Esophagus squamous epithelium (tissue), 4 donors: ENCODE results near the gene TRPV2.

Experiments used
- POLR2A ChIP-seq, 4 donors: fragments of 450-650 bp; IDR thresholded peaks; one replicate each; pipeline ENCODE4 v1.6.1; 2017; ENCODE audit warnings: antibody characterized with exemption in 4 of 4, mild to moderate bottlenecking in 4 of 4, moderate library complexity in 3 of 4
- TF ChIP-seq, protein P1 (sequence below), 6 experiments: fragments of 450-650 bp in 4 of 6; fragments of 200-600 bp in 2 of 6; sonication (generic) in 2 of 6; IDR thresholded peaks; one replicate each; pipeline ENCODE4 v1.5.1; 2016 to 2019; ENCODE audit warnings: antibody characterized with exemption in 6 of 6, mild to moderate bottlenecking in 4 of 6, moderate library complexity in 4 of 6

DNA sequence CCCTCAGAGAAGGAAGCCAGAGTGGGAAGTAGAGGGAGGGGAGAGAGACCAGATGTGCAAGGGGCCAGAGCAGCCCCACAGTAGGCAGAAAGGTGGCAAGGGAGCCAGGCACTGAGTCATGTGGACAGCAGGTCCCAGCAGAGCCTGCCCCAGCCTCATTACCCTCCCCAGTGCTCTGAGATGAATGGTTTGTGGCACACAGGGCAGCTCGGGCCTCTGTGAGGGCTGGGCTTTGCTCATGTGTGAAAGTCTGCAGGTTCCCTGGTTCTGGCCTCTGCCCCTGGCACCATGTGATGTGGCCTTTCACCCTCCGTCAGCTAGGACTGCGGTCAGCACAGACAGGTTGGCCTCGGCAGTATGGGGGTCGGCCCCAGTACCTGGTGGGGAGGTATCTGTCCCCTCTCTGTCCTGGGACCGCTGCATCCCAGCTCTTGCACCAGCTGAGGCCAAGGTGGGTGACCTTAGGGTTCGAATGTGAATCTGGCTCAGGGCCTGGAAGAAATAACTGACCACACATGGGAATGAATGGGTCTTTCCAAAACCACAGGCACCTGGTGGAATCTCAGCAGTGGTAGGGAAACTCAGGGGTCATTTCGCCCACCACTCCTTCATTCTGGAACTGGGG lies 67.8 kb downstream of the TRPV2 start:
- TF ChIP-seq, protein P1, sequence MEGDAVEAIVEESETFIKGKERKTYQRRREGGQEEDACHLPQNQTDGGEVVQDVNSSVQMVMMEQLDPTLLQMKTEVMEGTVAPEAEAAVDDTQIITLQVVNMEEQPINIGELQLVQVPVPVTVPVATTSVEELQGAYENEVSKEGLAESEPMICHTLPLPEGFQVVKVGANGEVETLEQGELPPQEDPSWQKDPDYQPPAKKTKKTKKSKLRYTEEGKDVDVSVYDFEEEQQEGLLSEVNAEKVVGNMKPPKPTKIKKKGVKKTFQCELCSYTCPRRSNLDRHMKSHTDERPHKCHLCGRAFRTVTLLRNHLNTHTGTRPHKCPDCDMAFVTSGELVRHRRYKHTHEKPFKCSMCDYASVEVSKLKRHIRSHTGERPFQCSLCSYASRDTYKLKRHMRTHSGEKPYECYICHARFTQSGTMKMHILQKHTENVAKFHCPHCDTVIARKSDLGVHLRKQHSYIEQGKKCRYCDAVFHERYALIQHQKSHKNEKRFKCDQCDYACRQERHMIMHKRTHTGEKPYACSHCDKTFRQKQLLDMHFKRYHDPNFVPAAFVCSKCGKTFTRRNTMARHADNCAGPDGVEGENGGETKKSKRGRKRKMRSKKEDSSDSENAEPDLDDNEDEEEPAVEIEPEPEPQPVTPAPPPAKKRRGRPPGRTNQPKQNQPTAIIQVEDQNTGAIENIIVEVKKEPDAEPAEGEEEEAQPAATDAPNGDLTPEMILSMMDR (IDR thresholded peaks at IDR 0.05): no peak
- no peak for TF ChIP-seq POLR2A (IDR thresholded peaks at IDR 0.05)
